Uterus (tissue), 2 donors: Measurements from ENCODE around the gene PDGFC.

Experiments used
- CTCF ChIP-seq, 4 experiments: fragments of 200-600 bp in 2 of 4; fragments of 450-650 bp in 2 of 4; sonication (generic) in 2 of 4; IDR thresholded peaks; one replicate each; pipeline ENCODE4 v1.5.1; 2016 to 2019; ENCODE audit warnings: antibody characterized with exemption in 4 of 4, mild to moderate bottlenecking in 2 of 4, moderate library complexity in 1 of 4
- POLR2A ChIP-seq, 2 donors: fragments of 450-650 bp; IDR thresholded peaks; one replicate each; pipeline ENCODE4 v1.6.1; 2016; ENCODE audit warnings: antibody characterized with exemption in 2 of 2, mild to moderate bottlenecking in 1 of 2, moderate library complexity in 1 of 2

GRCh38 chr4:156934259-156934635, 37.4 kb downstream of the PDGFC start:
- TF ChIP-seq POLR2A (IDR thresholded peaks at IDR 0.05): no peak
- TF ChIP-seq CTCF (IDR thresholded peaks at IDR 0.05): no peak
